Kidney (tissue), 22 donors: Measurements from ENCODE around the gene VPS37D. TPM values are rescaled to one million over a fixed set of nuclear protein-coding genes. Genes with fewer than 3 reads are reported as not detected.
"Not testable (repeated sequence)": the region's sequence is repeated elsewhere in the genome, so short reads cannot be mapped to it uniquely, and the experiment has no call there.

Experiments used
- DNase-seq, 5 donors: peaks; one replicate each; pipeline ENCODE4 v3.0.0-alpha.2; 2013 to 2020
- FAIRE-seq: peaks from 2 replicates; lab custom pipeline; 2012; peaks lifted over from hg19 to GRCh38; lab: Jason Lieb, UNC
- H3K27ac ChIP-seq, 2 donors: one replicate each; pipeline ENCODE4 v1.7.0; 2013; ENCODE audit warnings: low read depth in 2 of 2, low read length in 2 of 2, inconsistent platforms in 1 of 2
- H3K27me3 ChIP-seq: one replicate; pipeline ENCODE4 v1.7.1; 2013; ENCODE audit warnings: low read length, inconsistent platforms; ENCODE audit not compliant: control insufficient read depth, insufficient read depth
- H3K36me3 ChIP-seq, 3 donors: one replicate each; pipeline versions ENCODE4 v1.7.0 to v1.7.1; 2013; ENCODE audit warnings: low read length in 3 of 3, control low read depth in 1 of 3, inconsistent platforms in 1 of 3; ENCODE audit not compliant: insufficient read depth in 3 of 3, control insufficient read depth in 2 of 3
- H3K4me1 ChIP-seq, 3 donors: one replicate each; pipeline versions ENCODE4 v1.7.0 to v1.7.1; 2013; ENCODE audit warnings: low read length in 3 of 3, inconsistent platforms in 1 of 3, low read depth in 1 of 3; ENCODE audit not compliant: control insufficient read depth in 2 of 3, insufficient read depth in 2 of 3
- H3K4me3 ChIP-seq, 3 donors: one replicate each; pipeline versions ENCODE4 v1.7.0 to v1.8.1; 2013; ENCODE audit warnings: low read length in 3 of 3, control low read depth in 1 of 3, inconsistent platforms in 1 of 3
- H3K9ac ChIP-seq, 3 donors: one replicate each; pipeline versions ENCODE4 v1.7.0 to v1.7.1; 2013; ENCODE audit warnings: low read length in 3 of 3, control low read depth in 1 of 3, inconsistent platforms in 1 of 3
- H3K9me3 ChIP-seq, 3 donors: one replicate each; pipeline versions ENCODE4 v1.7.0 to v1.7.1; 2013; ENCODE audit warnings: low read length in 3 of 3, control low read depth in 1 of 3, inconsistent platforms in 1 of 3; ENCODE audit not compliant: control insufficient read depth in 2 of 3, insufficient read depth in 1 of 3
- CTCF ChIP-seq: IDR thresholded peaks from 3 replicates; pipeline ENCODE4 v1.5.1; 2012; ENCODE audit warnings: mild to moderate bottlenecking, moderate library complexity, borderline replicate concordance; ENCODE audit not compliant: insufficient read depth; ENCODE audit errors: extremely low read depth
- intact Hi-C: fragments of 100-400 bp; cut with DNase I; formaldehyde crosslinking; loops from one replicate; pipeline ENCODE4 v1.11.1; 2022
- long read RNA-seq, 10 donors: library from polyadenylated mRNA in 1 of 10; unstranded in 1 of 10; transcript quantifications; one replicate each; pipeline ENCODE4 v2.0.0 and lab custom pipeline, GENCODE V29; 2021 to 2026
- polyA plus RNA-seq: library from polyadenylated mRNA; stranded (reverse); fragments of 350-450 nt; fragmentation: Illumina TruSeq; extraction: RNeasy Lipid Tissue Mini Kit (QIAGEN cat#74804); gene quantifications from one replicate; pipeline ENCODE4 v1.2.3, GENCODE V29; 2014; ENCODE audit warnings: low read depth, low replicate concordance; ENCODE audit not compliant: insufficient read depth
- total RNA-seq: library from RNA; stranded (reverse); fragmentation: NEBNext Ultra II Directional; extraction: Animal tissue kit (Norgen Biotek cat#: 25700); gene quantifications from one replicate; pipeline ENCODE4 v1.2.1, GENCODE V29; 2021
- donor health status: control.
- donor health status: control.
- donor health status: control.
- donor health status: control.
- donor health status: control.
- donor health status: DM: yes; HTN: yes; CAD: no.
- donor health status: Normal renal cell carcinoma (clear cell type).

Gene VPS37D, protein sequence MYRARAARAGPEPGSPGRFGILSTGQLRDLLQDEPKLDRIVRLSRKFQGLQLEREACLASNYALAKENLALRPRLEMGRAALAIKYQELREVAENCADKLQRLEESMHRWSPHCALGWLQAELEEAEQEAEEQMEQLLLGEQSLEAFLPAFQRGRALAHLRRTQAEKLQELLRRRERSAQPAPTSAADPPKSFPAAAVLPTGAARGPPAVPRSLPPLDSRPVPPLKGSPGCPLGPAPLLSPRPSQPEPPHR
- total RNA-seq (13.2 TPM), polyA plus RNA-seq (19.3 TPM)
- long read RNA-seq, donor 1, transcript VPS37D-201 (4 exons, 1,624 nt): major isoform, 6 of 6 reads
- long read RNA-seq, donor 1, partial matches to known transcripts: 0 of 6 reads
- long read RNA-seq, donor 1, other reads (novel, unspliced or antisense): 0 of 6 reads
- long read RNA-seq, donor 2, transcript VPS37D-201 (4 exons, 1,624 nt): major isoform, 7 of 7 reads
- long read RNA-seq, donor 2, partial matches to known transcripts: 0 of 7 reads
- long read RNA-seq, donor 2, other reads (novel, unspliced or antisense): 0 of 7 reads
- long read RNA-seq, donor 3, transcript VPS37D-201 (4 exons, 1,624 nt): major isoform, 11 of 11 reads
- long read RNA-seq, donor 3, partial matches to known transcripts: 0 of 11 reads
- long read RNA-seq, donor 3, other reads (novel, unspliced or antisense): 0 of 11 reads
- long read RNA-seq, donor 4, transcript VPS37D-201 (4 exons, 1,624 nt): major isoform, 15 of 15 reads
- long read RNA-seq, donor 4, partial matches to known transcripts: 0 of 15 reads
- long read RNA-seq, donor 4, other reads (novel, unspliced or antisense): 0 of 15 reads
- long read RNA-seq, donor 5, partial matches to known transcripts: 0 of 1 reads
- long read RNA-seq, donor 5, other reads (novel, unspliced or antisense): 0 of 1 reads
- long read RNA-seq, donor 6, transcript VPS37D-201 (4 exons, 1,624 nt): major isoform, 26 of 41 reads
- long read RNA-seq, donor 6, partial matches to known transcripts: 15 of 41 reads
- long read RNA-seq, donor 6, other reads (novel, unspliced or antisense): 0 of 41 reads
- long read RNA-seq, donor 7, transcript VPS37D-201 (4 exons, 1,624 nt): major isoform, 25 of 28 reads
- long read RNA-seq, donor 7, partial matches to known transcripts: 1 of 28 reads
- long read RNA-seq, donor 7, other reads (novel, unspliced or antisense): 2 of 28 reads
- long read RNA-seq, donor 8, transcript VPS37D-201 (4 exons, 1,624 nt): major isoform, 13 of 20 reads
- long read RNA-seq, donor 8, partial matches to known transcripts: 7 of 20 reads
- long read RNA-seq, donor 8, other reads (novel, unspliced or antisense): 0 of 20 reads
- long read RNA-seq, donor 9, transcript VPS37D-201 (4 exons, 1,624 nt): major isoform, 7 of 7 reads
- long read RNA-seq, donor 9, partial matches to known transcripts: 0 of 7 reads
- long read RNA-seq, donor 9, other reads (novel, unspliced or antisense): 0 of 7 reads
- long read RNA-seq, donor 10, transcript VPS37D-201 (4 exons, 1,624 nt): major isoform, 9 of 9 reads
- long read RNA-seq, donor 10, partial matches to known transcripts: 0 of 9 reads
- long read RNA-seq, donor 10, other reads (novel, unspliced or antisense): 0 of 9 reads

DNA sequence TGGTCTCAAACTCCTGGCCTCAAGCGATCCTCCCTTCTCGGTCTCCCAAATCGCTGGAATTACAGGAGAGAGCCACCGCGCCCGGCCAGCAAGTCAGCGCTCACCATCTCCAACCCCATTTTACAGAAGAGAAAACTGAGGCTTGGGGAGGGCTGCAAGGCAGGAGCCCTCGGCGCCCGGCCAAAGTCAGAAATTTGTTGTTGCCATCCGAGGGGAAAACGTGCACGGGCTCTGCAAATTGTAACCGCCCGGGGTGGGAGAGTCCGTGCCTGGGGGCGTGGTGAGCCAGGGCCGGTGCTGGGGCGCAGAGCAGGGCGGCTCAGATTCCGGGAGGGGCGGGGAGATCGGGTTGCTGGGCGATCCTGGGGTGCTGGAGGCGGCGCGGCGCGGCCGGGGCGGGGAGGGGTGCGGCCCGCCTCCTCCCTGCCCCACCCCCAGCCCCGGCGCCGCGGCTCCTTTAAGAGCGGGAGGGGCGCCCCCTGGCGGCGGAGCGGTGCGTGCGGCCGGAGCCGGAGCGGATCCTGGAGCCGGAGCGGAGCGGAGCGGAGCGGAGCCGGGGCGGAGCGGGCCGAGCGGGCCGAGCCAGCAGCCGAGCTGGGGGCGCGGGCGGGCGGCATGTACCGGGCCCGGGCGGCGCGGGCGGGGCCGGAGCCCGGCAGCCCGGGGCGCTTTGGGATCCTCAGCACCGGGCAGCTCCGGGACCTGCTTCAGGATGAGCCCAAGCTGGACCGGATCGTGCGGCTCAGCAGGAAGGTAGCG lies at the start of gene VPS37D:
VPS37D (plus strand) TSS at position 488 of the 759 bp plus-strand sequence; CDS start at position 616, 128 bp downstream.
- intact Hi-C loops: no loop called here
- FAIRE-seq (no peak), DNase-seq (peak; percentile 93 to 96 (median 94))
- Histone ChIP-seq H3K9me3 (peaks cover 0 to 7% (median 0%) of the 10 kb centered on the region in 3 donors), H3K4me3 (peak within 1 kb of the TSS; percentile 65 to 77 (median 76)), H3K27me3 (no peaks in the 10 kb centered on the region), H3K36me3 (no peaks in the 10 kb centered on the region), H3K27ac (peak within 1 kb of the TSS; percentile 71 to 86), H3K9ac (peak within 1 kb of the TSS; percentile 11 to 70 (median 55)), H3K4me1 (peaks cover 0 to 6% (median 4%) of the 10 kb centered on the region in 3 donors)
- peak; percentile 91 for TF ChIP-seq CTCF

DNA sequence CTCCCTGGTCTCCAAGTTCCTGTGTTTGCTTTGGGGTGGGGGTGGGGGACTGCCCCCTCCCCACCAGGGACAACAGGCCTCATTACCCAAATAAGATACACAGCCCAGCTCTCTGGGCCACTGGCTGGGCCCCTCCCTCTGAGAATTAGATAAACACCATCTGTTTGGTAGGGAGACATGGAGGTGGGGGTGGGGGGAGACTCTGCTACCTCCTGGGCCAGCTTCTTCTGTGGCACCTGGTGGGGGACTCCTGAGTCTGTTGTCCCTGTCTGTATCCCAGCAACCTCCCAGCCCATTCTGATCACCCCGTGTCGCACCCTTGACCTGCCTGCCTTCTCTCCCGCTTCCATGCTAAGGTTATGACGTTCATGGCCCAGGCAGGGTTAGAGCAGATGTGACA lies 49.1 kb upstream of the VPS37D start:
- H3K4me1 ChIP-seq: peaks cover 0 to 3% (median 0%) of the 10 kb centered on the region in 3 donors
- DNase-seq (no peak), FAIRE-seq (no peak)
- no peaks in the 10 kb centered on the region for H3K9me3 ChIP-seq
- TF ChIP-seq CTCF: no peak
- intact Hi-C loops: no loop called here
- H3K27ac ChIP-seq: no peak overlapping the region
- H3K36me3 ChIP-seq: no peaks in the 10 kb centered on the region
- peaks cover 2% of the 10 kb centered on the region for H3K27me3 ChIP-seq
- no peak overlapping the region for H3K9ac ChIP-seq
- no peak overlapping the region for H3K4me3 ChIP-seq

GRCh38 chr7:73619394-73619793 lies 48.2 kb upstream of the VPS37D start:
- intact Hi-C loops, H3K4me1 ChIP-seq, FAIRE-seq, H3K27ac ChIP-seq, H3K9me3 ChIP-seq, H3K27me3 ChIP-seq, DNase-seq, H3K9ac ChIP-seq, H3K36me3 ChIP-seq, H3K4me3 ChIP-seq: not testable (repeated sequence)
